Measurements from ENCODE around the gene HDAC4. TPM values are rescaled to one million over a fixed set of nuclear protein-coding genes. Genes with fewer than 3 reads are reported as not detected.

The HDAC4 gene
- total and polyA plus RNA-seq, 2 of the 4 experiments (the other 2 are of a cell fraction): 4.1 to 7.2 TPM

GRCh38 chr2:239026711-239027361, 374.0 kb downstream of the HDAC4 start:
- dilution Hi-C loops (cut with HindIII; ENCODE audit: low sequenced_read_pairs, unreplicated experiment) (no loop called here), intact Hi-C loops (cut with micrococcal nuclease) (no loop called here), in situ Hi-C loops (cut with MboI; ENCODE audit: low sequenced_read_pairs) (loop anchor here (25.0 kb wide), 1 partner anchor 1110 kb away; the partner anchor contains the start of genes COPS9 and OTOS)
- H3K27ac ChIP-seq (ENCODE audit: insufficient read depth, low read length): no peak overlapping the region
- no peak overlapping the region for H3K4ac ChIP-seq (ENCODE audit: low read depth, low read length)
- H4K8ac ChIP-seq (ENCODE audit: low read depth in 2 of 2, low read length in 2 of 2): no peak overlapping the region
- no peaks in the 10 kb centered on the region for H3K9me3 ChIP-seq (ENCODE audit: control insufficient read depth, insufficient read depth, low read length)
- H3K79me1 ChIP-seq (ENCODE audit: low read depth in 1 of 2, low read length in 2 of 2): no peaks in the 10 kb centered on the region
- no peak overlapping the region for H3K9ac ChIP-seq (ENCODE audit: low read depth, low read length)
- WGBS, 2 experiments (ENCODE audit: extremely low coverage in 2 of 2, insufficient read length in 1 of 2): 60% methylated on average over 4 of the region's 25 CpGs; no CpG with 5 or more reads in 1 of the 2 experiments
- H3K36me3 ChIP-seq (ENCODE audit: control insufficient read depth, insufficient read depth, low read length): no peaks in the 10 kb centered on the region
- BruUV-seq (replicated peaks): no TSS peak
- ChIA-PET POLR2A (ENCODE audit: unreplicated experiment) (no interaction called here), CTCF (interaction anchor here (0.9 kb wide), 1 partner anchor 54 kb away, joined by 3 read pairs; no protein-coding TSS in a partner anchor)
- no peak overlapping the region for H2BK5ac ChIP-seq (ENCODE audit: low read depth, low read length, poor library complexity, severe bottlenecking)
- H4K5ac ChIP-seq (ENCODE audit: low read depth, low read length): no peak overlapping the region
- ATAC-seq (ENCODE audit: low read depth) (no peak), DNase-seq (no peak)
- H3K14ac ChIP-seq (replicated peaks; ENCODE audit: low read depth, low read length): no peak overlapping the region
- H3K9me1 ChIP-seq (ENCODE audit: insufficient read depth, low read length): no peaks in the 10 kb centered on the region
- no peak overlapping the region for H2BK20ac ChIP-seq (ENCODE audit: low read depth, low read length)
- H2AK9ac ChIP-seq (replicated peaks; ENCODE audit: low read depth, low read length, poor library complexity): no peak overlapping the region
- no peak overlapping the region for H3K4me3 ChIP-seq (ENCODE audit: insufficient read depth, low read depth, low read length)
- TF ChIP-seq RAD21 (IDR thresholded peaks at IDR 0.05; ENCODE audit: low read length) (no peak), BHLHE40 (IDR thresholded peaks at IDR 0.05; ENCODE audit: low read depth, low read length) (no peak)
- H4K91ac ChIP-seq (ENCODE audit: insufficient read depth, low read depth, low read length): no peak overlapping the region
- no peak overlapping the region for H3K4me2 ChIP-seq (ENCODE audit: low read depth, low read length)
- no peak overlapping the region for H3K18ac ChIP-seq (ENCODE audit: low read depth, low read length)
- H2BK120ac ChIP-seq (ENCODE audit: low read depth, low read length): no peak overlapping the region
- peaks cover 3% of the 10 kb centered on the region; the same call in 1 of the 2 replicates for H3K4me1 ChIP-seq (ENCODE audit: control insufficient read depth, insufficient read depth, low read length)
- peaks cover 33% of the 10 kb centered on the region for H3K27me3 ChIP-seq (ENCODE audit: control insufficient read depth, insufficient read depth, low read length)
- no peak overlapping the region for H2AK5ac ChIP-seq (ENCODE audit: low read depth, low read length)
- no peak overlapping the region for H3K56ac ChIP-seq (ENCODE audit: extremely low read depth, insufficient read depth, low read length)
- no peak overlapping the region for H2AFZ ChIP-seq (replicated peaks; ENCODE audit: low read length, poor library complexity)
- H4K20me1 ChIP-seq (ENCODE audit: insufficient read depth, low read length): no peaks in the 10 kb centered on the region
- no peak overlapping the region for H3K23ac ChIP-seq (ENCODE audit: low read depth, low read length)
- H2BK15ac ChIP-seq (ENCODE audit: low read depth, low read length): no peak overlapping the region

All from IMR-90 (cell line).